GM19351 (cell line): ENCODE measurements around the gene SURF6.
"Not testable (repeated sequence)": the region's sequence is repeated elsewhere in the genome, so short reads cannot be mapped to it uniquely, and the experiment has no call there.

Experiments used
- ATAC-seq: cut with Tn5 transposase; IDR thresholded peaks from one replicate; pipeline ENCODE4 v1.9.1; 2021; ENCODE audit warnings: mild to moderate bottlenecking, moderate library complexity; ENCODE audit not compliant: unreplicated experiment

SURF6 gene

DNA sequence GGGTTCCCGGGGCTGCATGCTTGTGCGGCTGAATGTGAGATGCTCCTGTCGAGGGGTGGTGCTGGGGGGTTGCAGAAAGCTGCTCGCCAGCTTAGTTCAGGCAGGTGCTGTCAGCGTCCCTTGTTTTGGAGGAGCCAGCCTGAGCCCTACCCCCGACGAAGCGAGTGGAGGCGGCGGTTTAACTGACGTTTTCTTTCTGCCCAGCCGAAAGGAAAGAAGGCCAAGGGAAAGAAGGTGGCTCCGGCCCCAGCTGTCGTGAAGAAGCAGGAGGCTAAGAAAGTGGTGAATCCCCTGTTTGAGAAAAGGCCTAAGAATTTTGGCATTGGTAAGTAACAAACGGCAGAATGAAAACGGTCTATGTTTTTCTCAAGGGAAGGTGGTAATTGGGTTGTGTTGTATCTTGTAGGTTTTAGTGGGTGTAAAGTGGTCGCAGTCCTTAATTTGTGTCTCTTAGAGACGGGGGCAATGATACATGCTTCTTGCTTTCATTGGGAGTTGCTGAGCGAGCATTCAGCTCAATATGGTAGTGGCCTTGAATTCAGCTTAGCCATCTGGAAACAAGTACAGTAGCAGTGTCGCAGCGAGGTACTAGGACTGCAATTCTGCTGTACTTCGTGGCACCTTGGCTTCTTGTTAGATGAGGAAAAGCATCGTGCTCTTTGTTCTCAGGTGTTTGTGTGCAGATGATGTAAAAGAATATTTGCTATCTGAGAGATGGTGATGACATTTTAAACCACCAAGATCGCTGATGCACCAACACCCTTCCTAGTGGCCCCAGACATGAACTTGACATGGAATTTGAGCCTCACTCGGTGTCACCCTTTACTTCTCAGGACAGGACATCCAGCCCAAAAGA is 13.0 kb upstream of the SURF6 start:
- ATAC-seq: no peak

DNA sequence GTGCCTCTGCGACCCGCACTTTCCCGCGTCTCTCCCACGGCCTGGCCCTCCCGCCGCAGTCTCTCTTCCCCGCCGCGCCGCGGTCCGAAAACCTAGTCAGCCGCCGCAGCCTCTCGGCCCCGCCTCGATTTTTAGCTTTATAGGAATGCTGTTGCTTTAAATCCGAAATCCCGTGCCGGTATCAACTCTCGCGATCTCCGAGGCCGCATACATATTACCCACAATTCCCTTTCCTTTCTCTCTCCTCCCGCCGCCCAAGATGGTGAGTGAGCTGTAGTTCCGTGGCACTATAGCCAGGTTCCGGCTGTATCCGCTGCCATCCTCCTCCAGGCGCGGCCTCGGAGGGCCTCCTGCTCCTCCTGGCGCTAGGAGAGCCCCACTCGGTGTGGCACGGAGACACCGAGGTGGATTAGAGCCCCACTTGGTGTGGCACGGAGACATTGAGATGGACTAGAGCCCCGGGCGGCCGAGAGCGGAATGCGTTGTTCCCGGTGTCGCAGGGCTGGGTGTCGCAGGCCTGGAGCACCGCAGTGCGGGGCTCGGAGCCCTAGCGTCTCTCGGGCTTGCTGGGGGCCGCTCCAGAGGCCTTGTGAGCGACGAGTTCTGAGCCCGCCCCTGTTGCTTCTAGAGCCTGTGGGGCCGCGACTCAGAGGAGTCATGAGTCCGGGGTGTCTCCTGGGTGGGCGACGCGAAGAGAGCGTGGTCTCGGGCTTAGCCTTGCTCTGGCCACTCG is 12.2 kb upstream of the SURF6 start, which contains the start of the genes MED22 and RPL7A:
MED22 (minus strand) TSS at position 147 of the 733 bp plus-strand sequence. CDS start 1,469 bp downstream, outside the sequence.
RPL7A (plus strand) TSS at position 234 of the 733 bp plus-strand sequence; CDS start at position 260, 26 bp downstream.
- peak; percentile 72 for ATAC-seq

DNA sequence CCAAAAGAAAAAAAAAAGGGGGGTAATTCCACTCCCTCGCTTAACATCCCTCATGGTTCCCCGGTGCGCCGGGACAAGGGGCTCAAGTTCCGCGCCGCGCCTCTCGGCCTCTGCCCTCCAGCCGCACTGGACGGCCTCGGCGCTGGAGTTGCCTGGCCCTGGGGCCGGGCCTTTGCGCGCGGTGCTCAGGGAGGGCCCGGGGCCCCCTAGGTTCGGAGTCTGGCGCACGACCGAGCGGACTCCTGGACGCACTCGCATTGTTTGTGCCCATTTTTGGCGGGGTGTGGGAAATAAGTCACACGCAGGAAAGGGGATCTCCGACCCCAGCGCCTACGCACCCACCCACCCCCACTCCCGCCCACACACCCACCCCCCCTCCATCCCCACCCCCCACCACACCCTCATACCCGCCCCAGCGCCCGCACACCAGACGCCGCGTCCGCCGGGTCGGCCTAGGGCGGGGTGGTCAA is 11.6 kb upstream of the SURF6 start:
- ATAC-seq: peak; percentile 35

- no peak for ATAC-seq
Observed at GRCh38 chr9:133346021-133346785, 10.2 kb upstream of the SURF6 start.

DNA sequence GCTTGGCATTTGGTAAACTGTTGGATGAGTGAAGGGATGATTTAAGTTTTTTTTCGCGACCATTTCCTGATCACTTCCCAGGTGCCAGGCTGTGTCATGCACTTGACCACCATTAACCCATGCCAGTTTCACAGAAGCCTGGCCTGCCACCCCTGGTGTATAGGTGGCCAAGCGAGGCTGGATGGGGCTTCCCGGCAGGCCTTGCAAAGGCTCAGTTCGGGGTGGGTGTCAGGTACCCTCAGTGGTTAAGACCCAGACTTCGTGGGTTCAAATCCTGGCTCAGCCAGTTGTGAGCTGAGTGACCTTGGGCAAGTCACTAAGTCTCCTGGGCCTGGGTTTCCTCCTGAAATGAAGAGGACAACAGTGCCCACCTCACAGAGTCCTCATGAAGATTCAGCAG is 9.6 kb upstream of the SURF6 start:
- ATAC-seq: no peak

DNA sequence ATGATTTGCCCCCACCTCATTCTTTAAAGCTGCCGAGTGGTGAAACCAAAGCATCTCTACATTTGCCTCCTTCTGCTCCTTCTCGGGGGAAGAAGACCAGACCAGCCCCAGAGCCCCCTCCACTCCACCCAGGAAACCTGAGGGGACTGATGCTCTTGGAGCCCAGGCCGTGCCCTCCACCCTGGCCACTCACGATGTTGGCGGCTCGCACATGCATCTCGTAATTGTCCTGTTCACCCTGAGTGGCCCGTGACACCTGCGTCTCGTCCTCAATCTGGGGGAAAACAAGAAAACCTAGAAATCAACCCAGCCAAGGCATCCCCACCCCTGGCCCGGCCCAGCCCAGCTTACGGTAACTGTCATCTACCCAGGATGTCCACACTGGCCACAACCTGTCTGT is 9.0 kb upstream of the SURF6 start:
- no peak for ATAC-seq

GRCh38 chr9:133344071-133344470 is 8.1 kb upstream of the SURF6 start:
- no peak for ATAC-seq

- no peak for ATAC-seq
Observed at GRCh38 chr9:133342570-133342969, 6.6 kb upstream of the SURF6 start.

GRCh38 chr9:133342069-133342406 is 6.0 kb upstream of the SURF6 start:
- no peak for ATAC-seq

GRCh38 chr9:133341369-133342068 is 5.5 kb upstream of the SURF6 start:
- ATAC-seq: no peak

- no peak for ATAC-seq
Observed at GRCh38 chr9:133340916-133341315, 4.9 kb upstream of the SURF6 start.

GRCh38 chr9:133340256-133340655 is 4.3 kb upstream of the SURF6 start:
- ATAC-seq: no peak

DNA sequence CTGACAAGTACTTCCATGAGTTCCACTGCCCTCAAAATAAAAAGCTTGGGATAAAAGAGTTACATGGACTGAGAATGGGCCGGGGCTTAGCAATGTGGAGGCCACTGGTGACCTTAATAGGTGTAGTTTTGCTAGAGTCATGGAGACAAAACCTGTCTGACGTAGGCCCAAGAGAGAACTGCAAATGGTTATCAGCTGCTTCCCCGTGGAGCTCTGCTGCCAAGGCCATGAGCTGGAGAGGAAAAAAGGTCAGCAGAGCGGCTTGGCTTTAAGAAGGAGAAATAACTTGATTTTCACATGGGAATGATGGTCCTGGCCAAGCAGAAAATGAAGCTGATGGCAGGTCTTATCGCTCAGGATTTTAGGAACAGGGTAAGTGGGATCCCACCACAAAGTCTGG is 3.7 kb upstream of the SURF6 start:
- ATAC-seq: no peak

DNA sequence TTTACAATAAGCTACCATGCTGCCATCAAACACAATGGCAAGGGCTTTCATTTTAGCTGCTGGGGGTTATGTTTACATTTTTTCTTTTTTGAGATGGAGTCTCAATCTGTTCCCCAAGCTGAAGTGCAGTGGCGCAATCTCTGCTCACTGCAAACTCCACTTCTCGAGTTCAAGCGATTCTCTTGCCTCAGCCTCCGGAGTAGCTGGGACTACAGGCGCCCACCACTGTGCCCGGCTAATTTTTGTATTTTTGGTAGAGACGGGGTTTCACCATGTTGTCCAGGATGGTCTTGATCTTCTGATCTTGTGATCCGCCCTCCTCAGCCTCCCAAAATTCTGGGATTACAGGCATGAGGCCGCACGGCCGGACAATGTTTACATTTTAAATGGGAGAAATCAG is 1.1 kb downstream of the SURF6 start:
- ATAC-seq: not testable (repeated sequence)

DNA sequence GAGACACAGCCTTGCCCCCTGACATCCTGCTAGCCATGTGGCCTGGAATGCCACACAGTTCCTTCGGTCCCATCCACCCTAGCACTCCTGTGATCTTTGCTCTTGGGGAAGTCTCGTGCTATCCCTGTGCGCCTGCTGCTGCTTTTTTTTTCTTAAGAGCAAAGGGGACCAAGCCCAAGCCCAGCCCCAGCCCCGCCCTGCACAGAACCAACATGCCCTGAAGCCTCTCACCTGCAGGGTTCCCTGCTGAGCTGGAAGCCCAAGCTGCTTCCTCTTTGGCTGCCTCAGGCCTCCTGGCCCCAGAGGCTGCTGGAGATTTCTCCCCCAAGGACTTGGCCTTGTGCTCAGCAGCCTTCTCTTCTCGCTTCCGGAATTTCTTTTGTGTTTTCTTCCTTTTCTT is 1.8 kb downstream of the SURF6 start:
- no peak for ATAC-seq

DNA sequence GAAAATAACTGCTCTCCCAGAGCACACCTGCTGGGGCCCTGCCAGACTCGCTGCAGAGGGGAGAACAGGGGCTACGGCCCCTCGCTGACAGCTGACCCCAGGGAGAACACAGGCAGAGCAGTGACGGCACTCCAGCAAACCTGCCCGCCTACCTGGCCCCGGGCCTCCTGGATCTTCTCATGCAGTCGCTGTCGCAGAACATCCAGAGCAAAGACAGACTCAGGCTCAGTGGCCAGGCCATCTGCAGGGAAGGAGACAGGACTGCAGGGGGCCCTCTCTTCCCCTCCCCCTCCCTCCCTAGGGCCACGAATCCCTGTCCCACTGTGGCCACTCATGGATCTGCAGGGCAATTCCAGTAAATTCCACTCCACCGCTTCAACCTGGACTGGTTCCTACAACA is 2.4 kb downstream of the SURF6 start:
- no peak for ATAC-seq

GRCh38 chr9:133333011-133333410 is 3.0 kb downstream of the SURF6 start:
- ATAC-seq: no peak

GRCh38 chr9:133332381-133332730 is 3.6 kb downstream of the SURF6 start:
- no peak for ATAC-seq

GRCh38 chr9:133331641-133332380 is 4.2 kb downstream of the SURF6 start:
- ATAC-seq: no peak

GRCh38 chr9:133331221-133331620 is 4.8 kb downstream of the SURF6 start:
- no peak for ATAC-seq
